SH-SY5Y (cell line): ENCODE data around the gene GK.

Source experiments
- GATA2 ChIP-seq: IDR thresholded peaks from 2 replicates; pipeline ENCODE4 v1.6.1; 2011; ENCODE audit warnings: mild to moderate bottlenecking, low read depth, low read length
- GATA3 ChIP-seq: IDR thresholded peaks from 2 replicates; pipeline ENCODE4 v1.6.1; 2011; ENCODE audit warnings: low read depth, mild to moderate bottlenecking, low read length, moderate library complexity

GRCh38 chrX:30615229-30615628, 38.0 kb upstream of the GK start:
- TF ChIP-seq GATA2, result no peak
- no peak for TF ChIP-seq GATA3
